WTC11 (cell line): ENCODE results near the gene NFATC3. TPM values are rescaled to one million over a fixed set of nuclear protein-coding genes. Genes with fewer than 3 reads are reported as not detected.

Source experiments
- ATAC-seq: fragments of 200-7000 bp; cut with Tn5 transposase; 2 replicates; pipeline ENCODE4 v1.10.0; 2021; ENCODE audit warnings: mild to moderate bottlenecking, moderate library complexity
- CTCF ChIA-PET: fragments of 300-600 bp; sonication (Branson Sonifier 250); formaldehyde crosslinking; loops from one replicate; lab custom pipeline; 2021; ENCODE audit warnings: antibody characterized with exemption; lab: Charles Lee
- POLR2A ChIA-PET: fragments of 350-600 bp; sonication (Branson Sonifier 250); formaldehyde crosslinking; loops from one replicate; lab custom pipeline; 2021; ENCODE audit warnings: antibody characterized with exemption; lab: Charles Lee
- DNase-seq: peaks from one replicate; pipeline ENCODE4 v3.0.0; 2021; ENCODE audit warnings: low spot score
- H3K27ac Mint-ChIP-seq: 2 replicates; pipeline ENCODE4 v1.8.0; 2021; ENCODE audit warnings: mixed read lengths
- H3K27me3 Mint-ChIP-seq: 2 replicates; pipeline ENCODE4 v1.8.0; 2021; ENCODE audit warnings: low read depth, mild to moderate bottlenecking, moderate library complexity, mixed read lengths
- H3K36me3 Mint-ChIP-seq: 2 replicates; pipeline ENCODE4 v1.8.0; 2021; ENCODE audit warnings: mixed read lengths
- H3K4me1 Mint-ChIP-seq: 2 replicates; pipeline ENCODE4 v1.8.0; 2022; ENCODE audit warnings: mixed read lengths
- H3K4me3 Mint-ChIP-seq: 2 replicates; pipeline ENCODE4 v1.8.0; 2021; ENCODE audit warnings: mild to moderate bottlenecking, moderate library complexity, mixed read lengths
- H3K9me3 Mint-ChIP-seq: 2 replicates; pipeline ENCODE4 v1.8.0; 2021; ENCODE audit warnings: mixed read lengths
- CREM ChIP-seq: sonication (generic); formaldehyde crosslinking; IDR thresholded peaks from 2 replicates; pipeline ENCODE4 v1.8.1; 2022; ENCODE audit warnings: mild to moderate bottlenecking, missing genetic modification reagents, moderate library complexity
- E2F4 ChIP-seq: sonication (generic); formaldehyde crosslinking; IDR thresholded peaks from 2 replicates; pipeline ENCODE4 v1.8.1; 2022; ENCODE audit warnings: low read depth, mild to moderate bottlenecking, moderate library complexity, missing genetic modification reagents, borderline replicate concordance
- ERG ChIP-seq: fragments of 250-450 bp; sonication (Bioruptor Pico); IDR thresholded peaks from 2 replicates; pipeline ENCODE4 v1.8.0; 2021; ENCODE audit warnings: mild to moderate bottlenecking
- ESRRA ChIP-seq: sonication (generic); formaldehyde crosslinking; IDR thresholded peaks from 2 replicates; pipeline ENCODE4 v1.8.1; 2022; ENCODE audit warnings: mild to moderate bottlenecking, missing genetic modification reagents, borderline replicate concordance
- GABPB1 ChIP-seq: sonication (generic); formaldehyde crosslinking; IDR thresholded peaks from 2 replicates; pipeline ENCODE4 v1.8.1; 2023; ENCODE audit warnings: mild to moderate bottlenecking, missing genetic modification reagents
- GRHL2 ChIP-seq: fragments of 250-450 bp; sonication (Bioruptor Pico); IDR thresholded peaks from 2 replicates; pipeline ENCODE4 v1.8.0; 2022; ENCODE audit warnings: mild to moderate bottlenecking, moderate library complexity; ENCODE audit not compliant: insufficient replicate concordance, severe bottlenecking
- IRF1 ChIP-seq: sonication (generic); formaldehyde crosslinking; IDR thresholded peaks from 2 replicates; pipeline ENCODE4 v1.8.0; 2023; ENCODE audit warnings: missing genetic modification reagents
- KAT7 ChIP-seq: sonication (generic); formaldehyde crosslinking; IDR thresholded peaks from 2 replicates; pipeline ENCODE4 v1.8.1; 2023; ENCODE audit warnings: missing genetic modification reagents, mild to moderate bottlenecking, borderline replicate concordance
- NFATC4 ChIP-seq: fragments of 250-450 bp; sonication (Bioruptor Pico); IDR thresholded peaks from 2 replicates; pipeline ENCODE4 v1.9.0; 2021; ENCODE audit warnings: mild to moderate bottlenecking
- RORB ChIP-seq: fragments of 250-450 bp; sonication (Bioruptor Pico); IDR thresholded peaks from 2 replicates; pipeline ENCODE4 v1.9.0; 2021; ENCODE audit warnings: mild to moderate bottlenecking
- STAT6 ChIP-seq: sonication (generic); formaldehyde crosslinking; conservative IDR thresholded peaks from 2 replicates; pipeline ENCODE4 v1.8.1; 2023; ENCODE audit warnings: mild to moderate bottlenecking, low read depth, missing genetic modification reagents, moderate library complexity
- TP53 ChIP-seq: sonication (generic); formaldehyde crosslinking; IDR thresholded peaks from 2 replicates; pipeline ENCODE4 v1.8.1; 2023; ENCODE audit warnings: mild to moderate bottlenecking, missing genetic modification reagents
- USF1 ChIP-seq: sonication (generic); formaldehyde crosslinking; IDR thresholded peaks from 2 replicates; pipeline ENCODE4 v1.8.0; 2022; ENCODE audit warnings: mild to moderate bottlenecking, missing genetic modification reagents
- ZBTB21 ChIP-seq: sonication (generic); formaldehyde crosslinking; IDR thresholded peaks from 2 replicates; pipeline ENCODE4 v1.8.1; 2023; ENCODE audit warnings: mild to moderate bottlenecking, missing genetic modification reagents, borderline replicate concordance
- ZNF232 ChIP-seq: sonication (generic); formaldehyde crosslinking; IDR thresholded peaks from 2 replicates; pipeline ENCODE4 v1.8.0; 2022; ENCODE audit warnings: mild to moderate bottlenecking, missing genetic modification reagents
- total RNA-seq: library from RNA; stranded (reverse); gene quantifications from 3 replicates; pipeline ENCODE4 v1.2.3, GENCODE V29; 2021
- TF ChIP-seq, protein P1 (sequence below): sonication (generic); formaldehyde crosslinking; IDR thresholded peaks from 2 replicates; pipeline ENCODE4 v1.8.1; 2022; ENCODE audit warnings: mild to moderate bottlenecking, moderate library complexity, missing genetic modification reagents
- TF ChIP-seq, protein P2 (sequence below): sonication (generic); formaldehyde crosslinking; IDR thresholded peaks from 2 replicates; pipeline ENCODE4 v1.8.1; 2023; ENCODE audit warnings: mild to moderate bottlenecking, missing genetic modification reagents

Gene NFATC3
- total RNA-seq, 1 experiment from 2014 or later: 34.6 TPM

DNA sequence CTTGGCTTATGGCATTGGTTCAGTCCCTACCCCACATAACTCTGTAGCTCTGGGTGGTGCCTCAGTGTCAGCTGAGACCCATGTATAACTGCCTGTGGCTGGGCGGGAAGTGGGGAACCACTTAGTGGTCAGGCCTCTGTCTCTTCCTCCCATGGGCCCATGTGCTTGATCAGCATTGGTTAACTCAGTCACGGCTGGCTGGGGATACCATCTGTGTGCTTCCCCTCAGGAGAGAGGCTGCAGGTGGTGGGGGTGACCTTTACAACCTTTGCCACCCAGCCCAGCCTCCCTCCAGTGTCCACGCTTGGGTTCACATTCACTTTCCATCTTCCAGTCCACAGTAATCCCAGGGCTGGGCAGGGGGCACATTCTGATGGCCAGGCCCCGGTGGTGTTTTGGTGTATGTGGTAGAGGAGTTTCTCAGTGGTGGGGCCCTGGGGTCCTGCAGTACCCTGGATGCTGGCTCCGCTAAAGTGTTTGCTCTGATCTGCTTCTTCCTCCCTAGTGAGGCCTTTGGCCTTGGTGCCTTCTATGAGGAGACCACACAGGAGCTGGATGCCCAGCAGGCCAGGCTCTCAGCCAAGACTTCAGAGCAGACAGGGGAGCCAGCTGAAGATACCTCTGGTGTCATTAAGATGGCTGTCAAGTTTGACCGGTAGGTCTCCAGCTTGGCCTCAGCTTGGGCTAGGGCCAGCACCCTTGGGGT, 10.2 kb upstream of the NFATC3 start (continued):
- TF ChIP-seq USF1 (CRISPR knock-in tag): no peak
- TF ChIP-seq STAT6 (CRISPR knock-in tag): no peak
- TF ChIP-seq TP53 (CRISPR knock-in tag): no peak
- no peak for TF ChIP-seq GRHL2 (CRISPR knock-in tag)
- TF ChIP-seq ZNF232: no peak

- H3K9me3 Mint-ChIP-seq: no peaks in the 10 kb centered on the region
- no peak overlapping the region for H3K4me3 Mint-ChIP-seq
- no peak for DNase-seq
- H3K27ac Mint-ChIP-seq: no peak overlapping the region
- peaks cover 42% of the 10 kb centered on the region for H3K36me3 Mint-ChIP-seq
- no peaks in the 10 kb centered on the region for H3K27me3 Mint-ChIP-seq
- TF ChIP-seq E2F4 (no peak), ESRRA (CRISPR knock-in tag) (no peak), RORB (CRISPR knock-in tag) (no peak), CREM (CRISPR knock-in tag) (no peak)
- ChIA-PET CTCF (interaction anchor here (0.8 kb wide), 1 partner anchor 8 kb away, joined by 3 read pairs; no protein-coding TSS in a partner anchor), POLR2A (no interaction called here)
- no peaks in the 10 kb centered on the region for H3K4me1 Mint-ChIP-seq
- ATAC-seq: no peak
Measured at GRCh38 chr16:68075980-68076379, 9.2 kb upstream of the NFATC3 start.

DNA sequence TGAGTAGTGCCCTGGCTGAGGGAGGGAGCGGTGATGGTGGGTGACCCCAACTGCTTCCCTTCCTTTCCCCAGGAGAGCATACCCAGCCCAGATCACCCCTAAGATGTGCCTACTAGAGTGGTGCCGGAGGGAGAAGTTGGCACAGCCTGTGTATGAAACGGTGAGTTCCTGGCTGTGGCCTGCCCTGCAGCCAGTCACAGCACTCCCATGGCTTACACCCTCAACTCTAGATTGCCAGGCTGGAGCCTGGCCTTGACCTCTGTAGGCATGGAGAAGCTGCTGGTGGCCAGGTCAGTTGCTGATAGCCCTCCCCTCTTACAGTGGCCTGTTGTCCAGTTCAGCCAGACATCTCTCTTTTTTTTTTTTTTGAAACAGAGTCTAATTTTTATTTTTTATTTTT, 8.6 kb upstream of the NFATC3 start:
- no peaks in the 10 kb centered on the region for H3K9me3 Mint-ChIP-seq
- TF ChIP-seq, protein P1, sequence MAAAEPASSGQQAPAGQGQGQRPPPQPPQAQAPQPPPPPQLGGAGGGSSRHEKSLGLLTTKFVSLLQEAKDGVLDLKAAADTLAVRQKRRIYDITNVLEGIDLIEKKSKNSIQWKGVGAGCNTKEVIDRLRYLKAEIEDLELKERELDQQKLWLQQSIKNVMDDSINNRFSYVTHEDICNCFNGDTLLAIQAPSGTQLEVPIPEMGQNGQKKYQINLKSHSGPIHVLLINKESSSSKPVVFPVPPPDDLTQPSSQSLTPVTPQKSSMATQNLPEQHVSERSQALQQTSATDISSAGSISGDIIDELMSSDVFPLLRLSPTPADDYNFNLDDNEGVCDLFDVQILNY (CRISPR knock-in tag): no peak
- TF ChIP-seq ZBTB21 (CRISPR knock-in tag) (no peak), ERG (no peak), GABPB1 (CRISPR knock-in tag) (no peak), KAT7 (CRISPR knock-in tag) (no peak), IRF1 (no peak), NFATC4 (no peak)
- TF ChIP-seq, protein P2, sequence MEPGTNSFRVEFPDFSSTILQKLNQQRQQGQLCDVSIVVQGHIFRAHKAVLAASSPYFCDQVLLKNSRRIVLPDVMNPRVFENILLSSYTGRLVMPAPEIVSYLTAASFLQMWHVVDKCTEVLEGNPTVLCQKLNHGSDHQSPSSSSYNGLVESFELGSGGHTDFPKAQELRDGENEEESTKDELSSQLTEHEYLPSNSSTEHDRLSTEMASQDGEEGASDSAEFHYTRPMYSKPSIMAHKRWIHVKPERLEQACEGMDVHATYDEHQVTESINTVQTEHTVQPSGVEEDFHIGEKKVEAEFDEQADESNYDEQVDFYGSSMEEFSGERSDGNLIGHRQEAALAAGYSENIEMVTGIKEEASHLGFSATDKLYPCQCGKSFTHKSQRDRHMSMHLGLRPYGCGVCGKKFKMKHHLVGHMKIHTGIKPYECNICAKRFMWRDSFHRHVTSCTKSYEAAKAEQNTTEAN (CRISPR knock-in tag): no peak
- ChIA-PET CTCF (interaction anchor here (0.8 kb wide), 1 partner anchor 8 kb away, joined by 3 read pairs; no protein-coding TSS in a partner anchor), POLR2A (no interaction called here)
- no peak for DNase-seq
- ATAC-seq: no peak
- H3K27me3 Mint-ChIP-seq: no peaks in the 10 kb centered on the region
- H3K27ac Mint-ChIP-seq: no peak overlapping the region
- peaks cover 36% of the 10 kb centered on the region for H3K36me3 Mint-ChIP-seq
- no peak overlapping the region for H3K4me3 Mint-ChIP-seq
- H3K4me1 Mint-ChIP-seq: no peaks in the 10 kb centered on the region
